ENCODE results near the gene PYGO1. TPM values are rescaled to one million over a fixed set of nuclear protein-coding genes. Genes with fewer than 3 reads are reported as not detected.

The PYGO1 gene
- total RNA-seq, 1 experiment from 2014 or later = 0.55 TPM

DNA sequence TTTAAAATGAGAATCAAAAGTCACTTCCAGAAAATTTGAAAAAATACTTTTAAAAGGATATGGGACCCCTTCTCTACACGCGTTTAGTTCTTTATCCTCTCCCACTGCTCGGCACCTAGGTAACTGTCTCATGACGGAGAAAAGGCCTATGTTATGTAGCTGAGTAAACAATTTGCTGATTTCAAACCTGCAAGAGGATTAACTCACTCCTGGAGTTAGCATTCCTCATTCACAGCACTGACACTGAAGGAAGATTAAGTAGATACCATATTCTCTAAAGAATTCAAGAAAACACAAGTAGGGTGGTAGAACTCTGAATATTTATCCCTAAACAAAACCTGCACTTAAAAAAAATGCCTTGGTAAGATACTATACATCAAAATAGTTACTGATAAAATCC lies 30.2 kb upstream of the PYGO1 start:
- no peaks in the 10 kb centered on the region for H3K27me3 Mint-ChIP-seq (ENCODE audit: low read depth)
- no peak overlapping the region for H3K27ac Mint-ChIP-seq
- H3K4me3 Mint-ChIP-seq = no peak overlapping the region
- no peaks in the 10 kb centered on the region for H3K9me3 Mint-ChIP-seq
- TF ChIP-seq ZNF532 (CRISPR knock-in tag; IDR thresholded peaks at IDR 0.05; ENCODE audit: borderline replicate concordance) = no peak
- no peak for TF ChIP-seq CREB1 (CRISPR knock-in tag; IDR thresholded peaks at IDR 0.05)
- no peak for TF ChIP-seq ATF1 (CRISPR knock-in tag; IDR thresholded peaks at IDR 0.05)
- no peak for TF ChIP-seq NFE2L1 (CRISPR knock-in tag; IDR thresholded peaks at IDR 0.05)
- no peak for TF ChIP-seq TEAD1 (CRISPR knock-in tag; IDR thresholded peaks at IDR 0.05)
- no peak for TF ChIP-seq USF2 (CRISPR knock-in tag; IDR thresholded peaks at IDR 0.05)
- TF ChIP-seq, protein P1, sequence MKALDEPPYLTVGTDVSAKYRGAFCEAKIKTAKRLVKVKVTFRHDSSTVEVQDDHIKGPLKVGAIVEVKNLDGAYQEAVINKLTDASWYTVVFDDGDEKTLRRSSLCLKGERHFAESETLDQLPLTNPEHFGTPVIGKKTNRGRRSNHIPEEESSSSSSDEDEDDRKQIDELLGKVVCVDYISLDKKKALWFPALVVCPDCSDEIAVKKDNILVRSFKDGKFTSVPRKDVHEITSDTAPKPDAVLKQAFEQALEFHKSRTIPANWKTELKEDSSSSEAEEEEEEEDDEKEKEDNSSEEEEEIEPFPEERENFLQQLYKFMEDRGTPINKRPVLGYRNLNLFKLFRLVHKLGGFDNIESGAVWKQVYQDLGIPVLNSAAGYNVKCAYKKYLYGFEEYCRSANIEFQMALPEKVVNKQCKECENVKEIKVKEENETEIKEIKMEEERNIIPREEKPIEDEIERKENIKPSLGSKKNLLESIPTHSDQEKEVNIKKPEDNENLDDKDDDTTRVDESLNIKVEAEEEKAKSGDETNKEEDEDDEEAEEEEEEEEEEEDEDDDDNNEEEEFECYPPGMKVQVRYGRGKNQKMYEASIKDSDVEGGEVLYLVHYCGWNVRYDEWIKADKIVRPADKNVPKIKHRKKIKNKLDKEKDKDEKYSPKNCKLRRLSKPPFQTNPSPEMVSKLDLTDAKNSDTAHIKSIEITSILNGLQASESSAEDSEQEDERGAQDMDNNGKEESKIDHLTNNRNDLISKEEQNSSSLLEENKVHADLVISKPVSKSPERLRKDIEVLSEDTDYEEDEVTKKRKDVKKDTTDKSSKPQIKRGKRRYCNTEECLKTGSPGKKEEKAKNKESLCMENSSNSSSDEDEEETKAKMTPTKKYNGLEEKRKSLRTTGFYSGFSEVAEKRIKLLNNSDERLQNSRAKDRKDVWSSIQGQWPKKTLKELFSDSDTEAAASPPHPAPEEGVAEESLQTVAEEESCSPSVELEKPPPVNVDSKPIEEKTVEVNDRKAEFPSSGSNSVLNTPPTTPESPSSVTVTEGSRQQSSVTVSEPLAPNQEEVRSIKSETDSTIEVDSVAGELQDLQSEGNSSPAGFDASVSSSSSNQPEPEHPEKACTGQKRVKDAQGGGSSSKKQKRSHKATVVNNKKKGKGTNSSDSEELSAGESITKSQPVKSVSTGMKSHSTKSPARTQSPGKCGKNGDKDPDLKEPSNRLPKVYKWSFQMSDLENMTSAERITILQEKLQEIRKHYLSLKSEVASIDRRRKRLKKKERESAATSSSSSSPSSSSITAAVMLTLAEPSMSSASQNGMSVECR (CRISPR knock-in tag; IDR thresholded peaks at IDR 0.05; ENCODE audit: borderline replicate concordance) = no peak
- TF ChIP-seq, protein P2, sequence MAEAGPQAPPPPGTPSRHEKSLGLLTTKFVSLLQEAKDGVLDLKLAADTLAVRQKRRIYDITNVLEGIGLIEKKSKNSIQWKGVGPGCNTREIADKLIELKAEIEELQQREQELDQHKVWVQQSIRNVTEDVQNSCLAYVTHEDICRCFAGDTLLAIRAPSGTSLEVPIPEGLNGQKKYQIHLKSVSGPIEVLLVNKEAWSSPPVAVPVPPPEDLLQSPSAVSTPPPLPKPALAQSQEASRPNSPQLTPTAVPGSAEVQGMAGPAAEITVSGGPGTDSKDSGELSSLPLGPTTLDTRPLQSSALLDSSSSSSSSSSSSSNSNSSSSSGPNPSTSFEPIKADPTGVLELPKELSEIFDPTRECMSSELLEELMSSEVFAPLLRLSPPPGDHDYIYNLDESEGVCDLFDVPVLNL (CRISPR knock-in tag; IDR thresholded peaks at IDR 0.05; ENCODE audit: borderline replicate concordance, low read depth) = no peak
- TF ChIP-seq ZNF416 (CRISPR knock-in tag; IDR thresholded peaks at IDR 0.05) = no peak
- TF ChIP-seq, protein P3, sequence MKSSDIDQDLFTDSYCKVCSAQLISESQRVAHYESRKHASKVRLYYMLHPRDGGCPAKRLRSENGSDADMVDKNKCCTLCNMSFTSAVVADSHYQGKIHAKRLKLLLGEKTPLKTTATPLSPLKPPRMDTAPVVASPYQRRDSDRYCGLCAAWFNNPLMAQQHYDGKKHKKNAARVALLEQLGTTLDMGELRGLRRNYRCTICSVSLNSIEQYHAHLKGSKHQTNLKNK (CRISPR knock-in tag; IDR thresholded peaks at IDR 0.05) = no peak
- TF ChIP-seq TEAD4 (CRISPR knock-in tag; IDR thresholded peaks at IDR 0.05) = no peak
- TF ChIP-seq SOX15 (CRISPR knock-in tag; IDR thresholded peaks at IDR 0.05) = no peak
- TF ChIP-seq IRF1 (CRISPR knock-in tag; IDR thresholded peaks at IDR 0.05) = no peak
- TF ChIP-seq, protein P4, sequence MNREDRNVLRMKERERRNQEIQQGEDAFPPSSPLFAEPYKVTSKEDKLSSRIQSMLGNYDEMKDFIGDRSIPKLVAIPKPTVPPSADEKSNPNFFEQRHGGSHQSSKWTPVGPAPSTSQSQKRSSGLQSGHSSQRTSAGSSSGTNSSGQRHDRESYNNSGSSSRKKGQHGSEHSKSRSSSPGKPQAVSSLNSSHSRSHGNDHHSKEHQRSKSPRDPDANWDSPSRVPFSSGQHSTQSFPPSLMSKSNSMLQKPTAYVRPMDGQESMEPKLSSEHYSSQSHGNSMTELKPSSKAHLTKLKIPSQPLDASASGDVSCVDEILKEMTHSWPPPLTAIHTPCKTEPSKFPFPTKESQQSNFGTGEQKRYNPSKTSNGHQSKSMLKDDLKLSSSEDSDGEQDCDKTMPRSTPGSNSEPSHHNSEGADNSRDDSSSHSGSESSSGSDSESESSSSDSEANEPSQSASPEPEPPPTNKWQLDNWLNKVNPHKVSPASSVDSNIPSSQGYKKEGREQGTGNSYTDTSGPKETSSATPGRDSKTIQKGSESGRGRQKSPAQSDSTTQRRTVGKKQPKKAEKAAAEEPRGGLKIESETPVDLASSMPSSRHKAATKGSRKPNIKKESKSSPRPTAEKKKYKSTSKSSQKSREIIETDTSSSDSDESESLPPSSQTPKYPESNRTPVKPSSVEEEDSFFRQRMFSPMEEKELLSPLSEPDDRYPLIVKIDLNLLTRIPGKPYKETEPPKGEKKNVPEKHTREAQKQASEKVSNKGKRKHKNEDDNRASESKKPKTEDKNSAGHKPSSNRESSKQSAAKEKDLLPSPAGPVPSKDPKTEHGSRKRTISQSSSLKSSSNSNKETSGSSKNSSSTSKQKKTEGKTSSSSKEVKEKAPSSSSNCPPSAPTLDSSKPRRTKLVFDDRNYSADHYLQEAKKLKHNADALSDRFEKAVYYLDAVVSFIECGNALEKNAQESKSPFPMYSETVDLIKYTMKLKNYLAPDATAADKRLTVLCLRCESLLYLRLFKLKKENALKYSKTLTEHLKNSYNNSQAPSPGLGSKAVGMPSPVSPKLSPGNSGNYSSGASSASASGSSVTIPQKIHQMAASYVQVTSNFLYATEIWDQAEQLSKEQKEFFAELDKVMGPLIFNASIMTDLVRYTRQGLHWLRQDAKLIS (CRISPR knock-in tag; IDR thresholded peaks at IDR 0.05; ENCODE audit: borderline replicate concordance) = no peak
- no peak for TF ChIP-seq ZNF396 (CRISPR knock-in tag; IDR thresholded peaks at IDR 0.05; ENCODE audit: borderline replicate concordance)
- TF ChIP-seq, protein P5, sequence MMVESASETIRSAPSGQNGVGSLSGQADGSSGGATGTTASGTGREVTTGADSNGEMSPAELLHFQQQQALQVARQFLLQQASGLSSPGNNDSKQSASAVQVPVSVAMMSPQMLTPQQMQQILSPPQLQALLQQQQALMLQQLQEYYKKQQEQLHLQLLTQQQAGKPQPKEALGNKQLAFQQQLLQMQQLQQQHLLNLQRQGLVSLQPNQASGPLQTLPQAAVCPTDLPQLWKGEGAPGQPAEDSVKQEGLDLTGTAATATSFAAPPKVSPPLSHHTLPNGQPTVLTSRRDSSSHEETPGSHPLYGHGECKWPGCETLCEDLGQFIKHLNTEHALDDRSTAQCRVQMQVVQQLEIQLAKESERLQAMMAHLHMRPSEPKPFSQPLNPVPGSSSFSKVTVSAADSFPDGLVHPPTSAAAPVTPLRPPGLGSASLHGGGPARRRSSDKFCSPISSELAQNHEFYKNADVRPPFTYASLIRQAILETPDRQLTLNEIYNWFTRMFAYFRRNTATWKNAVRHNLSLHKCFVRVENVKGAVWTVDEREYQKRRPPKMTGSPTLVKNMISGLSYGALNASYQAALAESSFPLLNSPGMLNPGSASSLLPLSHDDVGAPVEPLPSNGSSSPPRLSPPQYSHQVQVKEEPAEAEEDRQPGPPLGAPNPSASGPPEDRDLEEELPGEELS (CRISPR knock-in tag; IDR thresholded peaks at IDR 0.05) = no peak
- no peaks in the 10 kb centered on the region for H3K36me3 Mint-ChIP-seq
- peaks cover 20% of the 10 kb centered on the region for H3K4me1 Mint-ChIP-seq
- CTCF ChIA-PET = interaction anchor here (1.5 kb wide), 1 partner anchor 92 kb away, joined by 4 read pairs; no protein-coding TSS in a partner anchor
- ATAC-seq (peak; percentile 41; the same call in 1 of the 2 replicates), DNase-seq (ENCODE audit: low spot score) (no peak)
- POLR2A ChIA-PET = no interaction called here
